Measurements from ENCODE around the gene ATP8A2. TPM values are rescaled to one million over a fixed set of nuclear protein-coding genes. Genes with fewer than 3 reads are reported as not detected.
"Not testable (repeated sequence)": the region's sequence is repeated elsewhere in the genome, so short reads cannot be mapped to it uniquely, and the experiment has no call there.

ATP8A2 gene
- total RNA-seq, 5 donors from 2014 or later (not counting 1 experiment from before 2014, with no cell fraction given) = 0.39 to 0.85 (median 0.73) TPM

DNA sequence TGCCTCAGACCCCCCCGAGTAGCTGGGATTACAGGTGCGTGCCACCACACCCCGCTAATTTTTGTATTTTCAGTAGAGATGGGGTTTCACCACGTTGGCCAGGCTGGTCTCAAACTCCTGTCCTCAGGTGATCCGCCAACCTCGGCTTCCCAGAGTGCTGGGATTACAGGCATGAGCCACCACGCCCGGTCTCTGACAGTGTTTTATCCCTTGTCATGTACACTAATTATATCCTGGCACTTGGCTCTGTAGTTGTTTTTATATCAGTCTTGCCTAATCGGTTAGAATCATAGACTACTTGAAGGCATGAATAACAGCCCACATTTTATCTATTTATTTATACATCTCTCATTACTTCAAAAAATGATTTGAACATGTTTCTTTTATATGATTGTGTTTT, 455.4 kb downstream of the ATP8A2 start:
- H3K4me3 ChIP-seq (ENCODE audit: control insufficient read depth in 1 of 2, extremely low read depth in 1 of 2, low read length in 1 of 2); POLR2A ChIA-PET; H3K9me3 Mint-ChIP-seq; H3K27ac ChIP-seq (ENCODE audit: low read length); H3K4me1 ChIP-seq (ENCODE audit: control insufficient read depth in 1 of 2, extremely low read depth in 1 of 2, insufficient read depth in 2 of 2, low read length in 2 of 2); DNase-seq; H3K36me3 ChIP-seq (ENCODE audit: control insufficient read depth in 2 of 2, extremely low read depth in 1 of 2, insufficient read depth in 1 of 2, low read length in 1 of 2); ATAC-seq (replicated peaks in 1 of 4); H3K9me3 ChIP-seq; H3K27ac Mint-ChIP-seq; H3K36me3 Mint-ChIP-seq; H3K4me1 Mint-ChIP-seq; H3K27me3 ChIP-seq (replicated peaks in 1 of 2; ENCODE audit: control insufficient read depth in 2 of 2, extremely low read depth in 1 of 2, insufficient read depth in 2 of 2, low read length in 1 of 2); H3K4me3 Mint-ChIP-seq; CTCF ChIA-PET: not testable (repeated sequence)
- WGBS (ENCODE audit: insufficient coverage) = 83% methylated on average over 1 of the region's 9 CpGs
- peaks cover 0 to 12% of the 10 kb centered on the region in 2 donors for H3K27me3 Mint-ChIP-seq

DNA sequence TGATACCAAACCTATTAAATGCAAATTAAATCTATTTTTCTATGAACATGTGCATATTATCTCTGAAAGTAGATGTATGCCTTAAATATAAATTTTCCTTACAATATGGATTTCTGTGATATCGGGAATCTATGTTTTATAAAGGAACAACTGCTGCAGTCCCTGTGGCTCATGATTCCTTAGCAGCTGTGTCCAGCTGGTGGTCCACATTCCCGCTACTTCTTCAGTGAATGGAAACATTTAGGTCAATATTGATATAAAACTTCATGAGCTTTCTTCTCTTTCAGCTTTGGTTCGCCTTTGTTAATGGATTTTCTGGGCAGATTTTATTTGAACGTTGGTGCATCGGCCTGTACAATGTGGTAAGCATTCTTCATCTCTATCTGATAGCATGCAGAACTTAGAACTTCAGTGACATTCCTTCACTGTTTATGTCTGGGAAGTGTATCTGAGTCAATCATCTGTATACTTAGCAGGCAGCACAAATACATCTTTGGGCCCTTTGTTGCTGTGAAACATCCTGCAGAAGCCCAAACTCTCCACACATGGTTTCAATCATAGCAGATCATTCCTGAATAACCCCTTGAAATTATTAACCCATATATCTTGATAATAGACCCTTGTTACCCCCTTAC, 456.2 kb downstream of the ATP8A2 start:
- no peak overlapping the region for H3K27ac Mint-ChIP-seq
- no peak overlapping the region for H3K4me3 ChIP-seq (ENCODE audit: control insufficient read depth in 1 of 2, extremely low read depth in 1 of 2, low read length in 1 of 2)
- no peak overlapping the region for H3K4me3 Mint-ChIP-seq
- peaks cover 0 to 1% (median 0%) of the 10 kb centered on the region in 3 donors for H3K4me1 Mint-ChIP-seq
- no peaks in the 10 kb centered on the region for H3K27me3 ChIP-seq (replicated peaks in 1 of 2; ENCODE audit: control insufficient read depth in 2 of 2, extremely low read depth in 1 of 2, insufficient read depth in 2 of 2, low read length in 1 of 2)
- H3K4me1 ChIP-seq (ENCODE audit: control insufficient read depth in 1 of 2, extremely low read depth in 1 of 2, insufficient read depth in 2 of 2, low read length in 2 of 2) = no peaks in the 10 kb centered on the region
- H3K27ac ChIP-seq (ENCODE audit: low read length) = no peak overlapping the region
- peaks cover 0 to 12% of the 10 kb centered on the region in 2 donors for H3K27me3 Mint-ChIP-seq
- H3K9me3 ChIP-seq = no peaks in the 10 kb centered on the region
- CTCF ChIA-PET = interaction anchor here in 1 of 2 donors (0.9 kb wide), 2 partner anchors 234 to 240 kb away, joined by 3 read pairs; no protein-coding TSS in a partner anchor
- WGBS (ENCODE audit: insufficient coverage) = no CpG with 5 or more reads among the region's 5 CpGs
- H3K36me3 Mint-ChIP-seq = no peaks in the 10 kb centered on the region
- POLR2A ChIA-PET = no interaction called here
- peaks cover 0 to 7% (median 3%) of the 10 kb centered on the region in 3 donors for H3K9me3 Mint-ChIP-seq
- ATAC-seq (replicated peaks in 1 of 4) = no peak
- no peaks in the 10 kb centered on the region for H3K36me3 ChIP-seq (ENCODE audit: control insufficient read depth in 2 of 2, extremely low read depth in 1 of 2, insufficient read depth in 1 of 2, low read length in 1 of 2)
- no peak for DNase-seq

DNA sequence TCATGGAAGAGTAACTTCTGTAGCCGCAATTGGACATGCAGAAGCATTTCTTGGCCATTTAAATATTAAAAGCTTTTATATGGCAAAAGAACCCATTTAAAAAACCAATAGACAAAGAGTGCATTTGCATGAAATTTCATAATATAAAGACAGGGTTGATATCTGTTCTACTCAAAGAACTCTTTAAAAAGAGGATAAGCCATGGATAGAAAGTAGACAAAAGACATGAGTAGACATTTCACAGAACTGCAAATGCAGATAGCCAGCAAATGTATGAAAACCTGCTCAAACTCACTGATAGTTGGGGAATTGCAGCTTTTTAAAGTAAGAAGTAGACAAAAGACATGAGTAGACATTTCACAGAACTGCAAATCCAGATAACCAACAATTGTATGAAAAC, 462.0 kb downstream of the ATP8A2 start:
- WGBS (ENCODE audit: insufficient coverage) = no CpG with 5 or more reads among the region's 1 CpG
- no peaks in the 10 kb centered on the region for H3K36me3 ChIP-seq (ENCODE audit: control insufficient read depth in 2 of 2, extremely low read depth in 1 of 2, insufficient read depth in 1 of 2, low read length in 1 of 2)
- H3K4me1 Mint-ChIP-seq = peaks cover 0 to 1% (median 0%) of the 10 kb centered on the region in 3 donors
- ATAC-seq (replicated peaks in 1 of 4) (no peak), DNase-seq (no peak)
- ChIA-PET CTCF (no interaction called here), POLR2A (no interaction called here)
- no peak overlapping the region for H3K27ac ChIP-seq (ENCODE audit: low read length)
- no peaks in the 10 kb centered on the region for H3K9me3 Mint-ChIP-seq
- peaks cover 0 to 2% of the 10 kb centered on the region in 2 donors for H3K27me3 Mint-ChIP-seq
- H3K9me3 ChIP-seq = no peaks in the 10 kb centered on the region
- H3K27ac Mint-ChIP-seq = no peak overlapping the region
- no peaks in the 10 kb centered on the region for H3K36me3 Mint-ChIP-seq
- H3K4me1 ChIP-seq (ENCODE audit: control insufficient read depth in 1 of 2, extremely low read depth in 1 of 2, insufficient read depth in 2 of 2, low read length in 2 of 2) = no peaks in the 10 kb centered on the region
- no peak overlapping the region for H3K4me3 ChIP-seq (ENCODE audit: control insufficient read depth in 1 of 2, extremely low read depth in 1 of 2, low read length in 1 of 2)
- no peak overlapping the region for H3K4me3 Mint-ChIP-seq
- H3K27me3 ChIP-seq (replicated peaks in 1 of 2; ENCODE audit: control insufficient read depth in 2 of 2, extremely low read depth in 1 of 2, insufficient read depth in 2 of 2, low read length in 1 of 2) = no peaks in the 10 kb centered on the region

DNA sequence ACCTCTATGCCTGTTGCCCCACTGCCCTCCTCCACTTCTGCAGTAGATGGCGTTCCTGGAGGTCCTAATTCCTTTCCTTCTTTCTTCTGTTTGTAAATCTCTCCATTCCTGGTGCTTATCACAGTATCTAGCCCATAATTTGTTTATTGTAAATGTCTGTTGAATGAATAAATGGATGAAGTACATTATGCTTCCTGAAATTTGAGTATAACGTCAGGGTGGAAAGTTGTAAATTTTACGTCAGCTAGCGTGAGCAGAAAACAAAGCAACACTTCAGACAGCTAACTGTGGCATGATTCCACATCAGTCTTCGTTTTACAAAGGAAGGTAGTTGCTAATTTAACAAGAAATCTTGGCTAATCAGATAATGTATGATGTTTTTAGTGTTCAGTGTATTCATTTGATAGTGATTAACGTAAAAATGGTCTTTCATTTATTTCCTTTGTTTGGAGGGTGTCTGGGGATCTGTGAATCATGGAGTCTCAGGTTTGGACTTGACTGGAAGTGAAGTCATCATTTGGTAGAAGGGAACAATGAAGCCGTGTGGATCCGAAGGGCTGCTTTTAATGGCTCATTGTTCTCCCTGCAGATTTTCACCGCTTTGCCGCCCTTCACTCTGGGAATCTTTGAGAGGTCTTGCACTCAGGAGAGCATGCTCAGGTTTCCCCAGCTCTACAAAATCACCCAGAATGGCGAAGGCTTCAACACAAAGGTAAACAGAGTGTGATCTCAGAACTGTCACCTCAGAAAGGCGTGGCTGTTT, 465.0 kb downstream of the ATP8A2 start:
- 77% methylated on average over 6 of the region's 12 CpGs for WGBS (ENCODE audit: insufficient coverage)
- no peak for DNase-seq

DNA sequence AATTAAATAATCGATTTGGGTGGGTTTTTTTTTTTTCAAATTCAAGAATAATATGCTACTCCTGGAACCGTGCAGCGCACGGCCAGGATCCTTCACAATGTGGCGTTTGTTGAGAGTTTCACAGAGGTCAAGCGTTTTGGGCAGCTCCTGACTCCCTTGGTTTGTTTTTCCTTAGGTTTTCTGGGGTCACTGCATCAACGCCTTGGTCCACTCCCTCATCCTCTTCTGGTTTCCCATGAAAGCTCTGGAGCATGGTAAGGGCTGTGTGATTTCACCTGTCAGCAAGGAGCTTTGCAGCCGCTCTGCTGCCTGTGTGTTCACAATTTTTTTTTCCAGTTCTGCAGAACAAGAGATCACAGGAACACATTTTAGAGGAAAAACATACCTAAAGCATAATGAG, 467.6 kb downstream of the ATP8A2 start:
- ChIA-PET POLR2A (interaction anchor here in 1 of 2 donors (0.6 kb wide), 2 partner anchors 16 to 1741 kb away, joined by 3 to 14 read pairs; no protein-coding TSS in a partner anchor), CTCF (no interaction called here)
- no peaks in the 10 kb centered on the region for H3K9me3 ChIP-seq
- Mint-ChIP-seq H3K36me3 (no peaks in the 10 kb centered on the region), H3K27me3 (peaks cover 2 to 3% of the 10 kb centered on the region in 2 donors), H3K9me3 (peaks cover 0 to 3% (median 0%) of the 10 kb centered on the region in 3 donors), H3K27ac (no peak overlapping the region), H3K4me3 (no peak overlapping the region), H3K4me1 (peaks cover 0 to 12% (median 6%) of the 10 kb centered on the region in 3 donors)
- no peak overlapping the region for H3K4me3 ChIP-seq (ENCODE audit: control insufficient read depth in 1 of 2, extremely low read depth in 1 of 2, low read length in 1 of 2)
- no peaks in the 10 kb centered on the region for H3K4me1 ChIP-seq (ENCODE audit: control insufficient read depth in 1 of 2, extremely low read depth in 1 of 2, insufficient read depth in 2 of 2, low read length in 2 of 2)
- WGBS (ENCODE audit: insufficient coverage) = 83% methylated on average over 1 of the region's 8 CpGs
- H3K27me3 ChIP-seq (replicated peaks in 1 of 2; ENCODE audit: control insufficient read depth in 2 of 2, extremely low read depth in 1 of 2, insufficient read depth in 2 of 2, low read length in 1 of 2) = peaks cover 0 to 3% of the 10 kb centered on the region in 2 experiments
- no peaks in the 10 kb centered on the region for H3K36me3 ChIP-seq (ENCODE audit: control insufficient read depth in 2 of 2, extremely low read depth in 1 of 2, insufficient read depth in 1 of 2, low read length in 1 of 2)
- DNase-seq = no peak
- no peak for ATAC-seq (replicated peaks in 1 of 4)
- no peak overlapping the region for H3K27ac ChIP-seq (ENCODE audit: low read length)

More for the DNA sequence above, 465.0 kb downstream of the ATP8A2 start:
- H3K4me1 Mint-ChIP-seq = peaks cover 0 to 12% (median 6%) of the 10 kb centered on the region in 3 donors
- H3K27ac Mint-ChIP-seq = no peak overlapping the region
- Histone ChIP-seq H3K4me3 (ENCODE audit: control insufficient read depth in 1 of 2, extremely low read depth in 1 of 2, low read length in 1 of 2) (no peak overlapping the region), H3K27me3 (replicated peaks in 1 of 2; ENCODE audit: control insufficient read depth in 2 of 2, extremely low read depth in 1 of 2, insufficient read depth in 2 of 2, low read length in 1 of 2) (peaks cover 0 to 1% of the 10 kb centered on the region in 2 experiments), H3K9me3 (no peaks in the 10 kb centered on the region), H3K4me1 (ENCODE audit: control insufficient read depth in 1 of 2, extremely low read depth in 1 of 2, insufficient read depth in 2 of 2, low read length in 2 of 2) (no peaks in the 10 kb centered on the region), H3K36me3 (ENCODE audit: control insufficient read depth in 2 of 2, extremely low read depth in 1 of 2, insufficient read depth in 1 of 2, low read length in 1 of 2) (no peaks in the 10 kb centered on the region), H3K27ac (ENCODE audit: low read length) (no peak overlapping the region)
- H3K36me3 Mint-ChIP-seq = no peaks in the 10 kb centered on the region
- POLR2A ChIA-PET = no interaction called here
- H3K27me3 Mint-ChIP-seq = peaks cover 0 to 2% of the 10 kb centered on the region in 2 donors
- H3K4me3 Mint-ChIP-seq = no peak overlapping the region
- peaks cover 0 to 3% (median 0%) of the 10 kb centered on the region in 3 donors for H3K9me3 Mint-ChIP-seq
- ATAC-seq (replicated peaks in 1 of 4) = no peak
- CTCF ChIA-PET = no interaction called here

DNA sequence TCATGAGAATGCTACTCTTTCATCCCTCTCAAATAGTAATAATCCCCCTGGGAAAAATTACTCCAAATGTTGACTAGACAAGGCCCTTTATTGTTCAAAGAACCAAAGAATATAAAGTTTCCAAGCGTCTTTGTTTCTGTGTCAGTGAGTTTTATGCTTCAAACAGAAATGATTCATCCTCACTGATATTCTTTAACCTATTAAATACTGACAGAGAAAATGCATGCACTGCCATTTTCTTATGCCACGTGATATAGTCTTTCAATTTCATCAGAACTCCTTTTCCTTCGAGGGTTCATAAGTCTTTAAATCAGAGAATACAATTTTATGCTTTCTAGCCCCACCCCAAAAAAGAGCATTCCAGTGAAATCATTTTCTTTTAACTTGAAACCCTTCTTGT, 468.5 kb downstream of the ATP8A2 start:
- Histone ChIP-seq H3K9me3 (no peaks in the 10 kb centered on the region), H3K4me1 (ENCODE audit: control insufficient read depth in 1 of 2, extremely low read depth in 1 of 2, insufficient read depth in 2 of 2, low read length in 2 of 2) (peaks cover 0 to 2% of the 10 kb centered on the region in 2 experiments), H3K27me3 (replicated peaks in 1 of 2; ENCODE audit: control insufficient read depth in 2 of 2, extremely low read depth in 1 of 2, insufficient read depth in 2 of 2, low read length in 1 of 2) (peaks cover 0 to 3% of the 10 kb centered on the region in 2 experiments), H3K36me3 (ENCODE audit: control insufficient read depth in 2 of 2, extremely low read depth in 1 of 2, insufficient read depth in 1 of 2, low read length in 1 of 2) (no peaks in the 10 kb centered on the region), H3K27ac (ENCODE audit: low read length) (no peak overlapping the region), H3K4me3 (ENCODE audit: control insufficient read depth in 1 of 2, extremely low read depth in 1 of 2, low read length in 1 of 2) (no peak overlapping the region)
- ChIA-PET CTCF (no interaction called here), POLR2A (interaction anchor here in 1 of 2 donors (0.6 kb wide), 1 partner anchor 17 kb away, joined by 3 read pairs; no protein-coding TSS in a partner anchor)
- Mint-ChIP-seq H3K36me3 (no peaks in the 10 kb centered on the region), H3K27ac (no peak overlapping the region), H3K9me3 (peaks cover 0 to 3% (median 0%) of the 10 kb centered on the region in 3 donors), H3K4me1 (peaks cover 0 to 12% (median 6%) of the 10 kb centered on the region in 3 donors), H3K4me3 (peak overlapping the region in 1 of 3 donors; percentile 7), H3K27me3 (peaks cover 2 to 3% of the 10 kb centered on the region in 2 donors)
- WGBS (ENCODE audit: insufficient coverage) = 65% methylated on average over 3 of the region's 3 CpGs
- no peak for DNase-seq
- no peak for ATAC-seq (replicated peaks in 1 of 4)
